22Rv1 (cell line): ENCODE results near the gene OR2M4.
"Not testable (repeated sequence)": the region's sequence is repeated elsewhere in the genome, so short reads cannot be mapped to it uniquely, and the experiment has no call there.

Experiments
- H3K27ac ChIP-seq: fragments of 450-650 bp; 2 replicates; pipeline ENCODE4 v1.5.1; 2017
- CTCF ChIP-seq: fragments of 450-650 bp; IDR thresholded peaks from 2 replicates; pipeline ENCODE4 v1.5.1; 2017; ENCODE audit warnings: mild to moderate bottlenecking
- ZFX ChIP-seq: fragments of 450-650 bp; IDR thresholded peaks from 2 replicates; pipeline ENCODE4 v1.6.1; 2017; ENCODE audit warnings: antibody characterized with exemption, borderline replicate concordance

The OR2M4 gene

GRCh38 chr1:248225537-248225936 is 5.7 kb upstream of the OR2M4 start:
- no peak for TF ChIP-seq CTCF
- no peak for TF ChIP-seq ZFX
- H3K27ac ChIP-seq = no peak overlapping the region

DNA sequence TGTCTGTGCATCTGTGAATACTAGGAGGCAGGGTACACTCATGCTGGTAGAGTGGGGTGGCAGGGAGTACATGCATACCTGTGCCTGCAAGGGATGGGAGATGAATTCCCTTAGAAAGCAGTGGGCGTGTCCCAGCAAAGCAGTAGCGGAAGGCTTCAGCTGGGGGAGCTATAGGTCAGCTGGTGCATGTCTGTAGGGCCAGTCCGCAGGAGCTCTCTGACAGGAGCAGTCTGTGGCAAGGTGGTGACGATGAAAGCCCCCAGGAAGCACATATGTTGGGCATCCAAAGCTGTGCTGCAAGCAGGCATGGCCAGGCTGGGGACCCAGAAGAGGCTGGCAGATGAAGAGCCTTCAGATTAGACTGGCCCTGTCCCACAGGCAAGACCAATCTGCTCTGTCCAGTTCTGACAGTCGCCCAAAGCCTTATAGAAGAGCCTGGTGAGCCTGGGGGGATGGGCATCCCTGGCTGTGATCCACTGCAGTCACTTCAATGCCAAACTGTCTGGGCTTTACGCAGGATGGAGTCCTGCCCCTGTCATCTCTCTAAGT is 1.8 kb upstream of the OR2M4 start:
- no peak overlapping the region for H3K27ac ChIP-seq
- TF ChIP-seq CTCF (no peak), ZFX (no peak)

- H3K27ac ChIP-seq = no peak overlapping the region
- no peak for TF ChIP-seq ZFX
- no peak for TF ChIP-seq CTCF
Observed at GRCh38 chr1:248239478-248239877, 8.3 kb downstream of the OR2M4 start.

GRCh38 chr1:248243204-248243603 is 12.0 kb downstream of the OR2M4 start:
- no peak overlapping the region for H3K27ac ChIP-seq
- TF ChIP-seq ZFX = no peak
- TF ChIP-seq CTCF = peak; percentile 99

DNA sequence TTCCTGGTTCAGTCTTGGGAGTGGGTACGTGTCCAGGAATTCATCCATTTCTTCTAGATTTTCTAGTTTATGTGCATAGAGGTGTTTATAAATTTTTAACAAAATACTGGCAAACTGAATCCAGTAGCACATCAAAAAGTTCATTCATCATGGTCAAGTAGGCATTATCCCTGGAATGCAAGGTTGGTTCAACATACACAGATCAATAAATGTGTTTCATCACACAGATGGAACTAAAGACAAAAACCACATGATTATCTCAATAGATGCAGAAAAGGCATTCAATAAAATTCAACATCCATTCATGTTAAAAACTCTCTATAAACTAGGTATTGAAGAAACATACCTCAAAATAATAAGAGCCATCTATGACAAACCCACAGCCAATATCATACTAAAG is 28.1 kb downstream of the OR2M4 start:
- H3K27ac ChIP-seq = not testable (repeated sequence)

DNA sequence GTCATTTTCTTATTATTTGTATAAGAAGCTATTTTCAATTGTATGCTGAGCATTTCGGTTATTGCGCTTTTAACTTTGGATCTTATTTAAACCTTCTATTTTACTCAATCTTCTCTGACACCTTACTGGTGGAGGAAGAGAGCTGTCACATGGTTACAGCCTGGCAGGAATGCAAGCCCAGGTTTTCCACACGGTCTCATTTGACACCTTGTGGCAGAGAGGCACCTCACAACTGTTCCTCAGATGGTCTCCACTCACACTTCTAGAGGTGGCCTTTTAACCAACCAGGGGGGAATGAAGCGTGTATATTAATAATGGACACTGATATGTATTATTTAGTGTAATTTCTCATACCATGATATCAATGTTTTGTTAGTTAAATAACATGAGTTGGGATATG is 37.0 kb downstream of the OR2M4 start:
- no peak overlapping the region for H3K27ac ChIP-seq
- TF ChIP-seq CTCF (no peak), ZFX (no peak)

DNA sequence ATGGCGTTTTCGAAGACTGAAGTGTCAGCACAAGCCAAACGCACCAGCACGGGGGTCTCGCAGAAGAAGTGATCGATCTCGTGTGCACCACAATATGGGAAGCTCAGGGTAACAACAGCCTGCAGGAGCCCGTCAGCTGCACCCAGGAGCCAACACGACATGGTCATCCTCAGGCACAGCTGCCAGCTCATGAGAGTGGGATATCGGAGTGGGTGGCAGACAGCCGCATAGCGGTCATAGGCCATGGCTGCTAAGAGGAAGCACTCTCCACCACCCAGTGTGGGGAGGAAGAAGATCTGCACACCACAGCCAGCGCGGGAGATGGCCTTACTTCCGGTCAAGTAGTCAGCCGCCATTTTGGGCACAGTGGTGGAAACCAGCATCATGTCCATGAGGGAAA is 42.0 kb downstream of the OR2M4 start:
- H3K27ac ChIP-seq = not testable (repeated sequence)

GRCh38 chr1:248277876-248278275 is 46.7 kb downstream of the OR2M4 start, which contains the start of gene OR2T33:
TSS of gene OR2T33 (minus strand) at chr1:248277976. CDS start at chr1:248273814, 4,162 bp downstream.
- no peak for TF ChIP-seq CTCF
- TF ChIP-seq ZFX = no peak
- H3K27ac ChIP-seq = no peak within 1 kb of the TSS

- H3K27ac ChIP-seq = no peak overlapping the region
- TF ChIP-seq CTCF (no peak), ZFX (no peak)
Observed at GRCh38 chr1:248288391-248288790, 57.2 kb downstream of the OR2M4 start.
